ENCODE measurements around the gene TMSB15B. TPM values are rescaled to one million over a fixed set of nuclear protein-coding genes. Genes with fewer than 3 reads are reported as not detected.
"Not testable (repeated sequence)": the region's sequence is repeated elsewhere in the genome, so short reads cannot be mapped to it uniquely, and the experiment has no call there.

The TMSB15B gene
- total RNA-seq, 1 experiment from 2014 or later = 0.39 TPM

GRCh38 chrX:103954259-103954658, 8.2 kb upstream of the TMSB15B start:
- POLR2A ChIA-PET = no interaction called here
- Histone ChIP-seq H3K36me3 (ENCODE audit: control insufficient read depth in 1 of 2, insufficient read depth in 2 of 2, low read length in 2 of 2) (no peaks in the 10 kb centered on the region), H3K9me3 (ENCODE audit: control insufficient read depth in 1 of 2, insufficient read depth in 1 of 2, low read depth in 1 of 2, low read length in 2 of 2) (no peaks in the 10 kb centered on the region), H4K20me1 (ENCODE audit: insufficient read depth) (no peaks in the 10 kb centered on the region), H3K27me3 (ENCODE audit: insufficient read depth, low read length) (no peaks in the 10 kb centered on the region), H3K4me3 (replicated peaks in 1 of 2; ENCODE audit: low read depth in 1 of 2, low read length in 2 of 2) (no peak overlapping the region), H3K27ac (ENCODE audit: low read depth, low read length) (no peak overlapping the region), H3K4me1 (ENCODE audit: control insufficient read depth in 1 of 2, insufficient read depth in 2 of 2, low read length in 2 of 2) (no peaks in the 10 kb centered on the region), H3K9ac (ENCODE audit: low read length) (no peak overlapping the region), H2AFZ (ENCODE audit: low read depth, low read length, poor library complexity, severe bottlenecking) (no peak overlapping the region), H3K79me2 (ENCODE audit: insufficient read depth, low read length) (no peaks in the 10 kb centered on the region), H3K9me2 (ENCODE audit: insufficient read depth) (no peaks in the 10 kb centered on the region), H3K4me2 (ENCODE audit: low read length) (no peak overlapping the region)
- TF ChIP-seq POLR2A (IDR thresholded peaks at IDR 0.05; ENCODE audit: borderline replicate concordance, extremely low read depth, insufficient read depth, insufficient read length) (no peak), TCF7L2 (IDR thresholded peaks at IDR 0.05; ENCODE audit: borderline replicate concordance, extremely low read depth, insufficient read depth, insufficient read length) (no peak), JUND (IDR thresholded peaks at IDR 0.05) (no peak), EZH2phosphoT487 (IDR thresholded peaks at IDR 0.05; ENCODE audit: borderline replicate concordance) (no peak), ELF1 (IDR thresholded peaks at IDR 0.05; ENCODE audit: borderline replicate concordance, low read depth) (no peak), CEBPB (IDR thresholded peaks at IDR 0.05; ENCODE audit: low read depth) (no peak), CBX3 (IDR thresholded peaks at IDR 0.05; ENCODE audit: low read depth) (no peak), REST (IDR thresholded peaks at IDR 0.05; ENCODE audit: low read depth) (no peak), MAX (IDR thresholded peaks at IDR 0.05) (no peak)
- RAD21 ChIA-PET (ENCODE audit: low non-redundant PET in 1 of 2, low total read pairs in 2 of 2, uncharacterized antibody in 2 of 2, unreplicated experiment in 2 of 2) = no interaction called here
- ATAC-seq (no peak), DNase-seq (ENCODE audit: low read depth, low spot score) (no peak)
- intact Hi-C loops (cut with micrococcal nuclease) = no loop called here
- BruUV-seq (replicated peaks) = no TSS peak
- CTCF ChIA-PET = no interaction called here

- H3K27ac ChIP-seq (ENCODE audit: low read depth, low read length); H2AFZ ChIP-seq (ENCODE audit: low read depth, low read length, poor library complexity, severe bottlenecking); H3K36me3 ChIP-seq (ENCODE audit: control insufficient read depth in 1 of 2, insufficient read depth in 2 of 2, low read length in 2 of 2); POLR2A ChIA-PET; H3K4me1 ChIP-seq (ENCODE audit: control insufficient read depth in 1 of 2, insufficient read depth in 2 of 2, low read length in 2 of 2); H3K9ac ChIP-seq (ENCODE audit: low read length); H3K9me2 ChIP-seq (ENCODE audit: insufficient read depth); intact Hi-C loops (cut with micrococcal nuclease); RAD21 ChIA-PET (ENCODE audit: low non-redundant PET in 1 of 2, low total read pairs in 2 of 2, uncharacterized antibody in 2 of 2, unreplicated experiment in 2 of 2); H3K9me3 ChIP-seq (ENCODE audit: control insufficient read depth in 1 of 2, insufficient read depth in 1 of 2, low read depth in 1 of 2, low read length in 2 of 2); DNase-seq (ENCODE audit: low read depth, low spot score); H4K20me1 ChIP-seq (ENCODE audit: insufficient read depth); H3K4me3 ChIP-seq (replicated peaks in 1 of 2; ENCODE audit: low read depth in 1 of 2, low read length in 2 of 2); H3K79me2 ChIP-seq (ENCODE audit: insufficient read depth, low read length); H3K27me3 ChIP-seq (ENCODE audit: insufficient read depth, low read length); BruUV-seq (replicated peaks); H3K4me2 ChIP-seq (ENCODE audit: low read length); CTCF ChIA-PET: not testable (repeated sequence)
- peak; percentile 47; the same call in 1 of the 2 replicates for ATAC-seq
Observed at GRCh38 chrX:103960599-103960998, 1.8 kb upstream of the TMSB15B start.

GRCh38 chrX:103983508-103983907, 21.1 kb downstream of the TMSB15B start:
- RAD21 ChIA-PET (ENCODE audit: low non-redundant PET in 1 of 2, low total read pairs in 2 of 2, uncharacterized antibody in 2 of 2, unreplicated experiment in 2 of 2); ATAC-seq; CTCF ChIA-PET; H3K36me3 ChIP-seq (ENCODE audit: control insufficient read depth in 1 of 2, insufficient read depth in 2 of 2, low read length in 2 of 2); H3K9me3 ChIP-seq (ENCODE audit: control insufficient read depth in 1 of 2, insufficient read depth in 1 of 2, low read depth in 1 of 2, low read length in 2 of 2); H4K20me1 ChIP-seq (ENCODE audit: insufficient read depth); H3K4me3 ChIP-seq (replicated peaks in 1 of 2; ENCODE audit: low read depth in 1 of 2, low read length in 2 of 2); H3K4me2 ChIP-seq (ENCODE audit: low read length); H3K9ac ChIP-seq (ENCODE audit: low read length); POLR2A ChIA-PET; intact Hi-C loops (cut with micrococcal nuclease); BruUV-seq (replicated peaks); H3K27ac ChIP-seq (ENCODE audit: low read depth, low read length); H3K4me1 ChIP-seq (ENCODE audit: control insufficient read depth in 1 of 2, insufficient read depth in 2 of 2, low read length in 2 of 2); DNase-seq (ENCODE audit: low read depth, low spot score); H3K9me2 ChIP-seq (ENCODE audit: insufficient read depth); H3K27me3 ChIP-seq (ENCODE audit: insufficient read depth, low read length); H3K79me2 ChIP-seq (ENCODE audit: insufficient read depth, low read length); H2AFZ ChIP-seq (ENCODE audit: low read depth, low read length, poor library complexity, severe bottlenecking): not testable (repeated sequence)

Measured in HCT116 (cell line).